Naive thymus-derived CD8-positive, alpha-beta T cell (primary cell): Measurements from ENCODE around the gene GALNS. TPM values are rescaled to one million over a fixed set of nuclear protein-coding genes. Genes with fewer than 3 reads are reported as not detected.
A peak's percentile ranks its signal among the peaks of the same experiment; 100 is the strongest.

Experiments
- ATAC-seq, 2 donors: fragments of 150-1000 bp; cut with Tn5 transposase in 1 of 2; sonication (Bioruptor Pico), chemical (Tn5 transposase) in 1 of 2; 1 replicate in 1 of 2; 2 replicates in 1 of 2; pipeline ENCODE4 v1.10.0; 2021; ENCODE audit warnings: mild to moderate bottlenecking in 2 of 2, moderate library complexity in 2 of 2
- POLR2A ChIA-PET: fragments of 350-600 bp; sonication (Branson Sonifier 250); formaldehyde crosslinking; loops from one replicate; lab custom pipeline; 2021; ENCODE audit warnings: antibody characterized with exemption; lab: Charles Lee
- DNase-seq, 10 donors: peaks; one replicate each; pipeline versions ENCODE4 v3.0.0 to v3.0.0-alpha.2; 2020 to 2022
- H3K27ac Mint-ChIP-seq, 10 donors: one replicate each; pipeline ENCODE4 v1.8.0; 2020 to 2022; ENCODE audit warnings: mild to moderate bottlenecking in 10 of 10, mixed read lengths in 10 of 10, moderate library complexity in 4 of 10, inconsistent platforms in 1 of 10
- H3K27me3 Mint-ChIP-seq, 5 donors: one replicate each; pipeline ENCODE4 v1.8.0; 2021 to 2022; ENCODE audit warnings: mixed read lengths in 5 of 5
- H3K36me3 Mint-ChIP-seq, 3 donors: one replicate each; pipeline ENCODE4 v1.8.0; 2020 to 2022; ENCODE audit warnings: mixed read lengths in 3 of 3, mild to moderate bottlenecking in 2 of 3, inconsistent platforms in 1 of 3
- H3K4me1 Mint-ChIP-seq, 4 donors: one replicate each; pipeline ENCODE4 v1.8.0; 2021 to 2022; ENCODE audit warnings: mixed read lengths in 4 of 4
- H3K4me3 Mint-ChIP-seq, 10 donors: one replicate each; pipeline ENCODE4 v1.8.0; 2020 to 2022; ENCODE audit warnings: mild to moderate bottlenecking in 10 of 10, mixed read lengths in 10 of 10, moderate library complexity in 6 of 10, inconsistent platforms in 1 of 10
- H3K9me3 Mint-ChIP-seq, 9 donors: one replicate each; pipeline ENCODE4 v1.8.0; 2020 to 2022; ENCODE audit warnings: mixed read lengths in 9 of 9, mild to moderate bottlenecking in 3 of 9, inconsistent platforms in 1 of 9, moderate library complexity in 1 of 9
- polyA plus RNA-seq, 3 donors: library from polyadenylated mRNA; unstranded; fragments of 300-500 nt; fragmentation: Illumina TruSeq; gene quantifications; one replicate each; pipeline ENCODE4 v1.2.3, GENCODE V29; 2021
- total RNA-seq, 8 experiments: library from RNA in 2 of 8; stranded (reverse) in 2 of 8; gene quantifications; one replicate each; pipeline ENCODE4 v1.2.3 and lab custom pipeline; 2021 to 2026

The GALNS gene
- total RNA-seq (10 to 100 TPM; 48.6 to 53.5 TPM), polyA plus RNA-seq (10 to 100 TPM in 2 of 3 donors, 1 to 10 TPM in 1; 7.8 to 11.9 (median 11.8) TPM), total RNA-seq (lab: John Stamatoyannopoulos, UW) (27.1 to 41.8 (median 32.4) reads per million in 6 experiments)

GRCh38 chr16:88856828-88857727 lies at the start of gene GALNS, which contains the start of gene TRAPPC2L:
GALNS (minus strand) TSS chr16:88856947; CDS start chr16:88856877, 70 bp downstream.
TRAPPC2L (plus strand) TSS chr16:88857127; CDS start chr16:88857151, 24 bp downstream.
- Mint-ChIP-seq H3K4me1 (peaks cover 23 to 48% (median 33%) of the 10 kb centered on the region in 4 donors), H3K4me3 (peak within 1 kb of the TSS; percentile 95 to 100 (median 98)), H3K36me3 (peaks cover 0 to 35% (median 0%) of the 10 kb centered on the region in 3 donors), H3K9me3 (no peaks in the 10 kb centered on the region), H3K27me3 (no peaks in the 10 kb centered on the region), H3K27ac (peak within 1 kb of the TSS; percentile 93 to 99 (median 96))
- peak; percentile 95 to 100 (median 98) for DNase-seq
- ATAC-seq: peak; percentile 84 to 86
- POLR2A ChIA-PET: interaction anchor here (0.6 to 3.2 kb wide), 30 partner anchors 10 to 360 kb away, joined by 3 to 59 read pairs (median 5); partner anchors contain the start of genes ACSF3, APRT, CDH15 and CDT1

- no peak for DNase-seq
- H3K4me3 Mint-ChIP-seq: no peak overlapping the region
- peaks cover 0 to 6% (median 3%) of the 10 kb centered on the region in 4 donors for H3K4me1 Mint-ChIP-seq
- no peak for ATAC-seq
- no peaks in the 10 kb centered on the region for H3K36me3 Mint-ChIP-seq
- no peaks in the 10 kb centered on the region for H3K9me3 Mint-ChIP-seq
- POLR2A ChIA-PET: no interaction called here
- H3K27ac Mint-ChIP-seq: no peak overlapping the region
- H3K27me3 Mint-ChIP-seq: peaks cover 0 to 4% (median 0%) of the 10 kb centered on the region in 5 donors
Observed at GRCh38 chr16:88906020-88906419, 49.3 kb upstream of the GALNS start.

- Mint-ChIP-seq H3K4me1 (peaks cover 0 to 6% (median 3%) of the 10 kb centered on the region in 4 donors), H3K27ac (no peak overlapping the region), H3K4me3 (no peak overlapping the region), H3K9me3 (no peaks in the 10 kb centered on the region), H3K27me3 (peaks cover 0 to 4% (median 0%) of the 10 kb centered on the region in 5 donors), H3K36me3 (no peaks in the 10 kb centered on the region)
- ATAC-seq: peak in 1 of 2 donors; percentile 27
- POLR2A ChIA-PET: no interaction called here
- peak in 1 of 10 donors; percentile 12 for DNase-seq
Observed at GRCh38 chr16:88905563-88905962, 48.8 kb upstream of the GALNS start.

- H3K36me3 Mint-ChIP-seq: no peaks in the 10 kb centered on the region
- H3K27me3 Mint-ChIP-seq: no peaks in the 10 kb centered on the region
- no peak overlapping the region for H3K27ac Mint-ChIP-seq
- H3K4me3 Mint-ChIP-seq: no peak overlapping the region
- peaks cover 0 to 2% (median 0%) of the 10 kb centered on the region in 4 donors for H3K4me1 Mint-ChIP-seq
- ATAC-seq: no peak
- no peaks in the 10 kb centered on the region for H3K9me3 Mint-ChIP-seq
- POLR2A ChIA-PET: no interaction called here
- no peak for DNase-seq
Observed at GRCh38 chr16:88904676-88905365, 48.1 kb upstream of the GALNS start.

- peaks cover 0 to 2% (median 0%) of the 10 kb centered on the region in 4 donors for H3K4me1 Mint-ChIP-seq
- POLR2A ChIA-PET: no interaction called here
- H3K27ac Mint-ChIP-seq: no peak overlapping the region
- no peaks in the 10 kb centered on the region for H3K36me3 Mint-ChIP-seq
- ATAC-seq: no peak
- DNase-seq: no peak
- no peaks in the 10 kb centered on the region for H3K27me3 Mint-ChIP-seq
- H3K9me3 Mint-ChIP-seq: no peaks in the 10 kb centered on the region
- H3K4me3 Mint-ChIP-seq: no peak overlapping the region
Observed at GRCh38 chr16:88903267-88903666, 46.5 kb upstream of the GALNS start.

GRCh38 chr16:88902744-88903143 lies 46.0 kb upstream of the GALNS start:
- Mint-ChIP-seq H3K9me3 (no peaks in the 10 kb centered on the region), H3K4me1 (peaks cover 0 to 2% (median 0%) of the 10 kb centered on the region in 4 donors), H3K27me3 (no peaks in the 10 kb centered on the region), H3K4me3 (no peak overlapping the region), H3K36me3 (no peaks in the 10 kb centered on the region), H3K27ac (peak overlapping the region in 1 of 10 donors; percentile 29)
- ATAC-seq (no peak), DNase-seq (no peak)
- POLR2A ChIA-PET: no interaction called here

GRCh38 chr16:88901718-88902337 lies 45.1 kb upstream of the GALNS start:
- H3K4me3 Mint-ChIP-seq: no peak overlapping the region

GRCh38 chr16:88900662-88901052 lies 43.9 kb upstream of the GALNS start:
- Mint-ChIP-seq H3K9me3 (no peaks in the 10 kb centered on the region), H3K36me3 (no peaks in the 10 kb centered on the region), H3K4me1 (no peaks in the 10 kb centered on the region), H3K27ac (no peak overlapping the region), H3K4me3 (no peak overlapping the region), H3K27me3 (no peaks in the 10 kb centered on the region)
- POLR2A ChIA-PET: no interaction called here
- no peak for ATAC-seq
- DNase-seq: no peak

More at GRCh38 chr16:88901718-88902337, 45.1 kb upstream of the GALNS start:
- ATAC-seq (no peak), DNase-seq (no peak)
- no peaks in the 10 kb centered on the region for H3K27me3 Mint-ChIP-seq
- no peaks in the 10 kb centered on the region for H3K36me3 Mint-ChIP-seq
- H3K4me1 Mint-ChIP-seq: peaks cover 0 to 2% (median 0%) of the 10 kb centered on the region in 4 donors
- H3K27ac Mint-ChIP-seq: no peak overlapping the region
- no peaks in the 10 kb centered on the region for H3K9me3 Mint-ChIP-seq
- POLR2A ChIA-PET: no interaction called here

- H3K4me3 Mint-ChIP-seq: no peak overlapping the region
- DNase-seq: no peak
- ATAC-seq: no peak
- POLR2A ChIA-PET: no interaction called here
- H3K27me3 Mint-ChIP-seq: no peaks in the 10 kb centered on the region
- no peaks in the 10 kb centered on the region for H3K36me3 Mint-ChIP-seq
- H3K4me1 Mint-ChIP-seq: no peaks in the 10 kb centered on the region
- no peaks in the 10 kb centered on the region for H3K9me3 Mint-ChIP-seq
- H3K27ac Mint-ChIP-seq: peak overlapping the region in 1 of 10 donors; percentile 81
Observed at GRCh38 chr16:88899901-88900661, 43.3 kb upstream of the GALNS start.

- Mint-ChIP-seq H3K27me3 (no peaks in the 10 kb centered on the region), H3K4me3 (no peak overlapping the region), H3K4me1 (peaks cover 0 to 4% (median under 1%) of the 10 kb centered on the region in 4 donors), H3K9me3 (no peaks in the 10 kb centered on the region), H3K36me3 (no peaks in the 10 kb centered on the region), H3K27ac (no peak overlapping the region)
- ATAC-seq (no peak), DNase-seq (no peak)
- POLR2A ChIA-PET: no interaction called here
Observed at GRCh38 chr16:88897696-88898425, 41.1 kb upstream of the GALNS start.

GRCh38 chr16:88896238-88897070 lies 39.7 kb upstream of the GALNS start:
- ATAC-seq: no peak
- POLR2A ChIA-PET: no interaction called here
- Mint-ChIP-seq H3K27ac (no peak overlapping the region), H3K27me3 (no peaks in the 10 kb centered on the region), H3K4me3 (no peak overlapping the region), H3K4me1 (peaks cover 0 to 4% (median 2%) of the 10 kb centered on the region in 4 donors), H3K9me3 (no peaks in the 10 kb centered on the region), H3K36me3 (no peaks in the 10 kb centered on the region)
- DNase-seq: no peak
